ENCODE measurements around the gene GOLGA6C.
"Not testable (repeated sequence)": the region's sequence is repeated elsewhere in the genome, so short reads cannot be mapped to it uniquely, and the experiment has no call there.

Gene GOLGA6C

GRCh38 chr15:75251343-75251742 lies 6.8 kb upstream of the GOLGA6C start:
- DNase-seq (ENCODE audit: low read depth in 2 of 2), result not testable (repeated sequence)

GRCh38 chr15:75252285-75252684 lies 5.8 kb upstream of the GOLGA6C start:
- not testable (repeated sequence) for DNase-seq (ENCODE audit: low read depth in 2 of 2)

- not testable (repeated sequence) for DNase-seq (ENCODE audit: low read depth in 2 of 2)
Observed at GRCh38 chr15:75258620-75259343, 648 bp downstream of the GOLGA6C start.

GRCh38 chr15:75259873-75260272 lies 1.7 kb downstream of the GOLGA6C start:
- DNase-seq (ENCODE audit: low read depth in 2 of 2), result not testable (repeated sequence)

GRCh38 chr15:75273751-75274359 lies 15.7 kb downstream of the GOLGA6C start:
- not testable (repeated sequence) for DNase-seq (ENCODE audit: low read depth in 2 of 2)

GRCh38 chr15:75274509-75275107 lies 16.5 kb downstream of the GOLGA6C start:
- DNase-seq (ENCODE audit: low read depth in 2 of 2), result peak; percentile 55 to 57

GRCh38 chr15:75275617-75276016 lies 17.5 kb downstream of the GOLGA6C start:
- DNase-seq (ENCODE audit: low read depth in 2 of 2), result not testable (repeated sequence)

- DNase-seq (ENCODE audit: low read depth in 2 of 2), result not testable (repeated sequence)
Observed at GRCh38 chr15:75278497-75278896, 20.4 kb downstream of the GOLGA6C start.

- DNase-seq (ENCODE audit: low read depth in 2 of 2), result not testable (repeated sequence)
Observed at GRCh38 chr15:75282572-75282971, 24.4 kb downstream of the GOLGA6C start, which contains the start of gene GOLGA6D. Gene GOLGA6D (plus strand): TSS chr15:75282835. CDS start chr15:75282876, 41 bp downstream.

- DNase-seq (ENCODE audit: low read depth in 2 of 2), result not testable (repeated sequence)
Observed at GRCh38 chr15:75284152-75284551, 26.0 kb downstream of the GOLGA6C start.

- DNase-seq (ENCODE audit: low read depth in 2 of 2), result not testable (repeated sequence)
Observed at GRCh38 chr15:75293660-75294059, 35.5 kb downstream of the GOLGA6C start.

- DNase-seq (ENCODE audit: low read depth in 2 of 2), result not testable (repeated sequence)
Observed at GRCh38 chr15:75298541-75299310, 40.6 kb downstream of the GOLGA6C start.

- DNase-seq (ENCODE audit: low read depth in 2 of 2), result peak; percentile 29 to 30
Observed at GRCh38 chr15:75299311-75299688, 41.2 kb downstream of the GOLGA6C start.

- DNase-seq (ENCODE audit: low read depth in 2 of 2), result not testable (repeated sequence)
Observed at GRCh38 chr15:75300026-75300425, 41.9 kb downstream of the GOLGA6C start.

GRCh38 chr15:75302318-75302717 lies 44.2 kb downstream of the GOLGA6C start:
- DNase-seq (ENCODE audit: low read depth in 2 of 2), result no peak

- not testable (repeated sequence) for DNase-seq (ENCODE audit: low read depth in 2 of 2)
Observed at GRCh38 chr15:75302753-75303152, 44.6 kb downstream of the GOLGA6C start.

- DNase-seq (ENCODE audit: low read depth in 2 of 2), result no peak
Observed at GRCh38 chr15:75306188-75306587, 48.1 kb downstream of the GOLGA6C start.

GRCh38 chr15:75307778-75308390 lies 49.8 kb downstream of the GOLGA6C start:
- DNase-seq (ENCODE audit: low read depth in 2 of 2), result no peak

GRCh38 chr15:75309711-75310110 lies 51.6 kb downstream of the GOLGA6C start:
- no peak for DNase-seq (ENCODE audit: low read depth in 2 of 2)

- DNase-seq (ENCODE audit: low read depth in 2 of 2), result not testable (repeated sequence)
Observed at GRCh38 chr15:75312548-75312947, 54.4 kb downstream of the GOLGA6C start.

- DNase-seq (ENCODE audit: low read depth in 2 of 2), result no peak
Observed at GRCh38 chr15:75313116-75313845, 55.1 kb downstream of the GOLGA6C start.

Measured in stimulated activated CD8-positive, alpha-beta memory T cell treated with anti-CD3 and anti-CD28 coated beads, Interleukin-15, amount 100 ng/mL, for 48 hours (primary cell).